A673 (cell line): ENCODE results near the gene ANKMY2. TPM values are rescaled to one million over a fixed set of nuclear protein-coding genes. Genes with fewer than 3 reads are reported as not detected.

Experiments
- BruUV-seq: library from RNA; stranded (reverse); fragments of 400-500 nt; replicated peaks from 2 replicates; lab custom pipeline; 2021; lab: Mats Ljungman, UMichigan
- CTCF ChIA-PET: fragments of 300-600 bp; sonication (Branson Sonifier 250); formaldehyde crosslinking; loops from one replicate; lab custom pipeline; 2022; ENCODE audit warnings: antibody characterized with exemption; lab: Charles Lee
- POLR2A ChIA-PET: fragments of 300-600 bp; sonication (Branson Sonifier 250); formaldehyde crosslinking; loops from one replicate; lab custom pipeline; 2022; ENCODE audit warnings: antibody characterized with exemption; ENCODE audit not compliant: low non-redundant PET; lab: Charles Lee
- DNase-seq: peaks from one replicate; pipeline ENCODE4 v3.0.0-alpha.2; 2015; ENCODE audit warnings: low spot score
- H3K27ac ChIP-seq: fragments of 200-600 bp; sonication (generic); 2 replicates; pipeline ENCODE4 v1.5.1; 2016; ENCODE audit warnings: mixed run types, low read depth, mild to moderate bottlenecking, mixed read lengths, antibody characterized with exemption, low read length; ENCODE audit not compliant: poor library complexity, severe bottlenecking
- H3K27me3 ChIP-seq: fragments of 200-600 bp; sonication (generic); replicated peaks from 2 replicates; pipeline ENCODE4 v1.6.1; 2017; ENCODE audit warnings: mixed run types, low read depth, mild to moderate bottlenecking, mixed read lengths, antibody characterized with exemption, low read length; ENCODE audit not compliant: insufficient read depth, poor library complexity
- H3K36me3 ChIP-seq: fragments of 200-600 bp; sonication (generic); 2 replicates; pipeline ENCODE4 v1.6.1; 2016; ENCODE audit warnings: mixed run types, mild to moderate bottlenecking, mixed read lengths, antibody characterized with exemption, low read length; ENCODE audit not compliant: insufficient read depth, poor library complexity, severe bottlenecking
- H3K4me1 ChIP-seq: fragments of 200-600 bp; sonication (generic); 2 replicates; pipeline ENCODE4 v1.6.1; 2017; ENCODE audit warnings: mixed run types, mild to moderate bottlenecking, mixed read lengths, antibody characterized with exemption, low read length; ENCODE audit not compliant: insufficient read depth, poor library complexity, severe bottlenecking
- H3K4me3 ChIP-seq: fragments of 200-600 bp; sonication (generic); 2 replicates; pipeline ENCODE4 v1.5.1; 2016; ENCODE audit warnings: low read depth, mixed run types, mild to moderate bottlenecking, mixed read lengths, low read length; ENCODE audit not compliant: poor library complexity, severe bottlenecking
- H3K9me3 ChIP-seq: fragments of 200-600 bp; sonication (generic); 2 replicates; pipeline ENCODE4 v1.6.1; 2016; ENCODE audit warnings: mixed run types, low read depth, mild to moderate bottlenecking, mixed read lengths, antibody characterized with exemption, low read length; ENCODE audit not compliant: poor library complexity, severe bottlenecking
- EZH2 ChIP-seq: fragments of 200-600 bp; sonication (generic); IDR thresholded peaks from 2 replicates; pipeline ENCODE4 v1.6.1; 2017; ENCODE audit warnings: borderline replicate concordance, low read depth, mild to moderate bottlenecking, mixed read lengths, antibody characterized with exemption, low read length; ENCODE audit not compliant: poor library complexity, severe bottlenecking
- intact Hi-C: fragments of 100-400 bp; cut with micrococcal nuclease; formaldehyde crosslinking; loops from one replicate; pipeline ENCODE4 v1.10.0; 2022; ENCODE audit not compliant: unreplicated experiment
- total RNA-seq: library from RNA; stranded (reverse); gene quantifications from 2 replicates; pipeline ENCODE4 v1.2.3, GENCODE V29; 2021
- TF ChIP-seq, protein P1 (sequence below): fragments of 300-800, 200-600 bp; sonication (generic); conservative IDR thresholded peaks from 2 replicates; pipeline ENCODE4 v1.5.1; 2017; ENCODE audit warnings: low read depth, mild to moderate bottlenecking, antibody characterized with exemption, low read length, moderate library complexity, mixed read lengths

ANKMY2 gene
- total RNA-seq, 1 experiment from 2014 or later = 24.3 TPM

DNA sequence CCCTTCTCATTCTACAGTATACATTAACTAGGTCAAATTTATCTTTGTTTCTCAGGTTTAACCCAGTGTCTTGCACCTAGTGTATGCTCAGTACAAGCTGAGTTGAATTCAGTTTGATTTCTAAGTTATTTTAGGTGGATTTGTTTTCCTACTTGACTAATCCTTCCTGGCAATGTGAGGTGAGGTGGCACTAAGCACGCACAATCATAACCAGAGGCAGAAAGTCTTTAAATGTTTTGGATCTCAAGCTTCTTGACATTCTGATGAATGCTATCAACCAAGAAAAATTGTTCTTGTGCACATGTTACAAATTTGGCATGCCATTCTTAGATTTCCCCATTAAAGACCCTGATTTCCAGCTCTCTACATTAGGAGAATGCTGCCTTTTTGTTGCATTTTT is 3.6 kb upstream of the ANKMY2 start:
- no TSS peak for BruUV-seq
- ChIA-PET CTCF (no interaction called here), POLR2A (no interaction called here)
- Histone ChIP-seq H3K4me1 (peaks cover 47% of the 10 kb centered on the region), H3K36me3 (no peaks in the 10 kb centered on the region), H3K4me3 (peak overlapping the region; percentile 92), H3K27me3 (no peaks in the 10 kb centered on the region), H3K9me3 (no peaks in the 10 kb centered on the region), H3K27ac (no peak overlapping the region)
- intact Hi-C loops = no loop called here
- no peak for TF ChIP-seq EZH2
- TF ChIP-seq, protein P1, sequence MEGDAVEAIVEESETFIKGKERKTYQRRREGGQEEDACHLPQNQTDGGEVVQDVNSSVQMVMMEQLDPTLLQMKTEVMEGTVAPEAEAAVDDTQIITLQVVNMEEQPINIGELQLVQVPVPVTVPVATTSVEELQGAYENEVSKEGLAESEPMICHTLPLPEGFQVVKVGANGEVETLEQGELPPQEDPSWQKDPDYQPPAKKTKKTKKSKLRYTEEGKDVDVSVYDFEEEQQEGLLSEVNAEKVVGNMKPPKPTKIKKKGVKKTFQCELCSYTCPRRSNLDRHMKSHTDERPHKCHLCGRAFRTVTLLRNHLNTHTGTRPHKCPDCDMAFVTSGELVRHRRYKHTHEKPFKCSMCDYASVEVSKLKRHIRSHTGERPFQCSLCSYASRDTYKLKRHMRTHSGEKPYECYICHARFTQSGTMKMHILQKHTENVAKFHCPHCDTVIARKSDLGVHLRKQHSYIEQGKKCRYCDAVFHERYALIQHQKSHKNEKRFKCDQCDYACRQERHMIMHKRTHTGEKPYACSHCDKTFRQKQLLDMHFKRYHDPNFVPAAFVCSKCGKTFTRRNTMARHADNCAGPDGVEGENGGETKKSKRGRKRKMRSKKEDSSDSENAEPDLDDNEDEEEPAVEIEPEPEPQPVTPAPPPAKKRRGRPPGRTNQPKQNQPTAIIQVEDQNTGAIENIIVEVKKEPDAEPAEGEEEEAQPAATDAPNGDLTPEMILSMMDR = no peak
- no peak for DNase-seq

DNA sequence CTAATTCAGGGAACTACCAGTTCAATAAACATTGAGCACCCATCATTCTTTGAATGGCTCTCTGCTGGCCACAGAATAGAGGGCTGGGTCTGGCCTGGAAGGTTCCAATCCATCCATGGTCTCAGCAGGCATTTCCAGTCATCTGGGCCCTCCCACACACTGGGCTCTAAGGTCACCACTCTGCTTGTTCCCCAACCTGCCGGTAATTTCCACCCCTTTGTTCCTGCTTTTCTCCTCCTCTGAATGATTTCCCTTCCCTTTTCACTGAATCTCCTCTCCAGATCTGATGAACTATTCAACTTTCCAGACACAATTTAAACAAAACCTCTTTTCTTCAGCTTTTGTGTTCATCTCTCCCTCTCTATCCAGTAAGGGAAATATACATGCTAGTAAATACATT is 3.0 kb upstream of the ANKMY2 start:
- H3K27ac ChIP-seq = no peak overlapping the region
- H3K4me1 ChIP-seq = peaks cover 49% of the 10 kb centered on the region
- no peak for TF ChIP-seq EZH2
- TF ChIP-seq, protein P1 = no peak
- H3K36me3 ChIP-seq = no peaks in the 10 kb centered on the region
- H3K27me3 ChIP-seq = no peaks in the 10 kb centered on the region
- H3K9me3 ChIP-seq = no peaks in the 10 kb centered on the region
- intact Hi-C loops = no loop called here
- BruUV-seq = no TSS peak
- CTCF ChIA-PET = no interaction called here
- H3K4me3 ChIP-seq = peak overlapping the region; percentile 92
- POLR2A ChIA-PET = no interaction called here
- no peak for DNase-seq

DNA sequence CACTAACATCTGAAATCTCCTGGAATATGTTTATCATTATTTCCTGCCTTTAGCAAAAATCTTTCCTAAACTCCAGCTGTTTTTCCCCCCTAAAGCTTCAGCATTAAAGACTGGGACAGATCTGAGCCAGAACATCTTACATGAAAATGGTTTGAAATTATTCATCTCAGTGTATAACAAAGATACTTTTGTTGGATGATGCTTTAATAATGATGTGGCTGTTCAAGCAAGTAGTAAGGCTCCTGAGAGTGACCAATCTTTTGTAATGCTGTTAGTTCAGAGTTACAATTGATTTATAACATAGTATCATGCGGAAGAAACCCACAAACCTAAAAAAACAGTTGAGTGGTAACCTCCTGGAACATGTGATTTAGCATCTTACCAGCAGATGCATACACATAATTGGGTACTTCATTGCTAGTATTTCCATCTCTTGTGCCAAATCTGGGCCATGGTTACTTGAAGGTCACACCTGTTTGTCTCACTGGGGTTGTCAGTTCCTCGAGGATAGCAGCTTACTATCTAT is 1.9 kb upstream of the ANKMY2 start:
- BruUV-seq = no TSS peak
- H3K27ac ChIP-seq = no peak overlapping the region

More for the DNA sequence above, 1.9 kb upstream of the ANKMY2 start:
- intact Hi-C loops = loop anchor here (2.0 kb wide), 1 partner anchor 61 kb away; no protein-coding TSS in a partner anchor
- no peak for DNase-seq
- TF ChIP-seq, protein P1 = no peak
- ChIA-PET POLR2A (interaction anchor here (0.6 kb wide), 1 partner anchor 458 kb away, joined by 4 read pairs; no protein-coding TSS in a partner anchor), CTCF (no interaction called here)
- peaks cover 59% of the 10 kb centered on the region for H3K4me1 ChIP-seq
- H3K36me3 ChIP-seq = no peaks in the 10 kb centered on the region
- no peaks in the 10 kb centered on the region for H3K9me3 ChIP-seq
- H3K4me3 ChIP-seq = peak overlapping the region; percentile 92
- H3K27me3 ChIP-seq = no peaks in the 10 kb centered on the region
